ENCODE results near the gene P2RY12. TPM values are rescaled to one million over a fixed set of nuclear protein-coding genes. Genes with fewer than 3 reads are reported as not detected.

The P2RY12 gene
- total and polyA plus RNA-seq, 2 donors (not counting 3 experiments of a cell fraction or from before 2014, with no cell fraction given), result not detected

GRCh38 chr3:151330899-151331298, 53.7 kb downstream of the P2RY12 start:
- H3K9ac ChIP-seq (replicated peaks; ENCODE audit: extremely low read depth, insufficient read depth, low read length), result no peak overlapping the region
- ChIA-PET POLR2A (no interaction called here), CTCF (interaction anchor here (0.6 to 0.8 kb wide), 2 partner anchors 19 to 1737 kb away, joined by 3 to 4 read pairs; no protein-coding TSS in a partner anchor)
- no peaks in the 10 kb centered on the region for H3K9me1 ChIP-seq (replicated peaks; ENCODE audit: control insufficient read depth, extremely low read depth, insufficient read depth, low read length)
- dilution Hi-C loops (cut with MboI; ENCODE audit: extremely low pct_ligation_motif_present, low sequenced_read_pairs), result no loop called here
- no peak for DNase-seq (ENCODE audit: low read depth, low spot score)
- no peaks in the 10 kb centered on the region for H3K79me2 ChIP-seq (ENCODE audit: control insufficient read depth, insufficient read depth, low read length)
- H2AFZ ChIP-seq (ENCODE audit: low read depth, low read length), result no peak overlapping the region
- H3K27ac ChIP-seq (ENCODE audit: insufficient read depth, low read depth, low read length), result no peak overlapping the region
- intact Hi-C loops (cut with micrococcal nuclease), result no loop called here
- BruUV-seq (replicated peaks), result no TSS peak
- H3K4me1 ChIP-seq (ENCODE audit: control insufficient read depth, extremely low read depth, insufficient read depth, low read length), result no peaks in the 10 kb centered on the region
- H3K9me3 ChIP-seq (replicated peaks; ENCODE audit: control insufficient read depth, insufficient read depth, low read length), result no peaks in the 10 kb centered on the region
- TF ChIP-seq GATA2 (IDR thresholded peaks at IDR 0.05; ENCODE audit: insufficient read depth, insufficient read length, low read depth, low read length), result no peak
- TF ChIP-seq CTCF (IDR thresholded peaks at IDR 0.05; ENCODE audit: extremely low read depth in 1 of 2, insufficient read depth in 1 of 2, low read depth in 1 of 2, low read length in 2 of 2), result no peak
- TF ChIP-seq POLR2A (IDR thresholded peaks at IDR 0.05; ENCODE audit: low read depth, low read length), result no peak
- TF ChIP-seq FOS (IDR thresholded peaks at IDR 0.05; ENCODE audit: borderline replicate concordance, insufficient read depth, low read length), result no peak
- TF ChIP-seq MAX (IDR thresholded peaks at IDR 0.05; ENCODE audit: insufficient read depth, insufficient read length), result no peak
- no peak for TF ChIP-seq MYC (IDR thresholded peaks at IDR 0.05; ENCODE audit: low read depth, low read length)
- no peak for TF ChIP-seq POLR2AphosphoS5 (IDR thresholded peaks at IDR 0.05; ENCODE audit: insufficient read depth, low read depth, low read length)
- TF ChIP-seq JUN (IDR thresholded peaks at IDR 0.05; ENCODE audit: borderline replicate concordance, insufficient read depth, insufficient read length, low read depth), result no peak
- no peak for TF ChIP-seq EZH2 (IDR thresholded peaks at IDR 0.05; ENCODE audit: borderline replicate concordance, low read depth, low read length, severe bottlenecking)
- H3K4me3 ChIP-seq (replicated peaks in 1 of 3; ENCODE audit: insufficient read depth in 1 of 3, low read depth in 1 of 3, low read length in 3 of 3), result no peak overlapping the region
- H3K4me2 ChIP-seq (ENCODE audit: insufficient read depth, low read length), result no peak overlapping the region
- H3K36me3 ChIP-seq (ENCODE audit: control insufficient read depth in 2 of 2, extremely low read depth in 1 of 2, insufficient read depth in 2 of 2, low read length in 2 of 2), result no peaks in the 10 kb centered on the region
- no peak for FAIRE-seq
- H4K20me1 ChIP-seq (replicated peaks; ENCODE audit: control insufficient read depth, extremely low read depth, insufficient read depth, low read length), result no peaks in the 10 kb centered on the region
- H3K27me3 ChIP-seq (ENCODE audit: control insufficient read depth in 2 of 2, insufficient read depth in 2 of 2, low read length in 2 of 2), result no peaks in the 10 kb centered on the region
